Upper lobe of left lung (tissue), 4 donors: Measurements from ENCODE around the gene ZNF282.

Experiments
- EP300 ChIP-seq, 4 donors: sonication (generic); formaldehyde crosslinking; IDR thresholded peaks; one replicate each; pipeline ENCODE4 v1.5.1; 2017; ENCODE audit warnings: antibody characterized with exemption in 4 of 4, control low read depth in 2 of 4
- POLR2A ChIP-seq, 4 donors: fragments of 450-650 bp; IDR thresholded peaks; one replicate each; pipeline ENCODE4 v1.5.1; 2016 to 2017; ENCODE audit warnings: antibody characterized with exemption in 4 of 4, mild to moderate bottlenecking in 2 of 4
- POLR2AphosphoS5 ChIP-seq, 2 donors: sonication (generic); formaldehyde crosslinking; IDR thresholded peaks; one replicate each; pipeline ENCODE4 v1.5.1; 2017; ENCODE audit warnings: antibody characterized with exemption in 2 of 2
- TF ChIP-seq, protein P1 (sequence below), 6 experiments: fragments of 450-650 bp in 4 of 6; fragments of 200-600 bp in 2 of 6; sonication (generic) in 2 of 6; IDR thresholded peaks; one replicate each; pipeline ENCODE4 v1.5.1; 2016 to 2019; ENCODE audit warnings: antibody characterized with exemption in 6 of 6

DNA sequence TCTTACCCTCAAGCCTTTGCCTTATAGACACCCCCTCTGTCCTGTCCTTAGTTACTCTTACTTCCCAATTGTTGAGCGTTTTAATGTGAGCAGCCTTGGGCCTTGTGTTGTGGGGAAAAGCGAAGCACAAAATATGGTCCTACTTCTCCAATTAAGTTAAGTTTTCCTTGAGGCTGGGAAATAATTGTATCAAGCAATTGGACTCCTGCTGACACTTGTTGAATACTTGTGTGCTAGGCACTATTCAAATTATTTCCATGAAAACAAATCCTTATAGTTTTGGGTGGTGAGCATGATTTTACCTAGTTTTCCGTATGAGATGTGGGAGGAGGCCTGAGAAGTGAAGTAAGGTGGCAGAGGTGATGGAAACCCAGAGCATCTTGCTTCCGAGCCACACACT, 61.2 kb downstream of the ZNF282 start:
- TF ChIP-seq, protein P1, sequence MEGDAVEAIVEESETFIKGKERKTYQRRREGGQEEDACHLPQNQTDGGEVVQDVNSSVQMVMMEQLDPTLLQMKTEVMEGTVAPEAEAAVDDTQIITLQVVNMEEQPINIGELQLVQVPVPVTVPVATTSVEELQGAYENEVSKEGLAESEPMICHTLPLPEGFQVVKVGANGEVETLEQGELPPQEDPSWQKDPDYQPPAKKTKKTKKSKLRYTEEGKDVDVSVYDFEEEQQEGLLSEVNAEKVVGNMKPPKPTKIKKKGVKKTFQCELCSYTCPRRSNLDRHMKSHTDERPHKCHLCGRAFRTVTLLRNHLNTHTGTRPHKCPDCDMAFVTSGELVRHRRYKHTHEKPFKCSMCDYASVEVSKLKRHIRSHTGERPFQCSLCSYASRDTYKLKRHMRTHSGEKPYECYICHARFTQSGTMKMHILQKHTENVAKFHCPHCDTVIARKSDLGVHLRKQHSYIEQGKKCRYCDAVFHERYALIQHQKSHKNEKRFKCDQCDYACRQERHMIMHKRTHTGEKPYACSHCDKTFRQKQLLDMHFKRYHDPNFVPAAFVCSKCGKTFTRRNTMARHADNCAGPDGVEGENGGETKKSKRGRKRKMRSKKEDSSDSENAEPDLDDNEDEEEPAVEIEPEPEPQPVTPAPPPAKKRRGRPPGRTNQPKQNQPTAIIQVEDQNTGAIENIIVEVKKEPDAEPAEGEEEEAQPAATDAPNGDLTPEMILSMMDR (IDR thresholded peaks at IDR 0.05): no peak
- no peak for TF ChIP-seq EP300 (IDR thresholded peaks at IDR 0.05)
- no peak for TF ChIP-seq POLR2A (IDR thresholded peaks at IDR 0.05)
- no peak for TF ChIP-seq POLR2AphosphoS5 (IDR thresholded peaks at IDR 0.05)
